ENCODE results near the gene DENND4C.
"Not testable (repeated sequence)": the region's sequence is repeated elsewhere in the genome, so short reads cannot be mapped to it uniquely, and the experiment has no call there.

The DENND4C gene

GRCh38 chr9:19381656-19382055, 151.2 kb downstream of the DENND4C start:
- TF ChIP-seq CTCF (IDR thresholded peaks at IDR 0.05), result no peak
- no peak for TF ChIP-seq ZFX (IDR thresholded peaks at IDR 0.05; ENCODE audit: borderline replicate concordance)
- peak overlapping the region; percentile 96 for H3K27ac ChIP-seq

DNA sequence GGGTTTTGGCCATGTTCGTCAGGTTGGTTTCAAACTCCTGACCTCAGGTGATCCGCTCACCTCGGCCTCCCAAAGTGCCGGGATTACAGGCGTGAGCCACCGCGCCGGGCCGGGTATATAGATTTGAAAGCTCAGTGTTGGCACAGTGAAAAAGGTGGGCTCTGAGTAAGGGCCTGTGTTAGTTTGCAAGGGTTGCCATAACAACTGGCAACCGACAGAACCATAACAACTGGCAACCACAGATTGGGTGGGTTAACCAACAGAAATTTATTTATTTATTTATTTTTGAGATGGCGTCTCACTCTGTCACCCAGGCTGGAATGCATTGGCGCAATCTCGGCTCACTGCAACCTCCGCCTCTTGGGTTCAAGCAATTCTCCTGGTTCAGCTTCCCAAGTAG, 154.7 kb downstream of the DENND4C start:
- not testable (repeated sequence) for H3K27ac ChIP-seq

DNA sequence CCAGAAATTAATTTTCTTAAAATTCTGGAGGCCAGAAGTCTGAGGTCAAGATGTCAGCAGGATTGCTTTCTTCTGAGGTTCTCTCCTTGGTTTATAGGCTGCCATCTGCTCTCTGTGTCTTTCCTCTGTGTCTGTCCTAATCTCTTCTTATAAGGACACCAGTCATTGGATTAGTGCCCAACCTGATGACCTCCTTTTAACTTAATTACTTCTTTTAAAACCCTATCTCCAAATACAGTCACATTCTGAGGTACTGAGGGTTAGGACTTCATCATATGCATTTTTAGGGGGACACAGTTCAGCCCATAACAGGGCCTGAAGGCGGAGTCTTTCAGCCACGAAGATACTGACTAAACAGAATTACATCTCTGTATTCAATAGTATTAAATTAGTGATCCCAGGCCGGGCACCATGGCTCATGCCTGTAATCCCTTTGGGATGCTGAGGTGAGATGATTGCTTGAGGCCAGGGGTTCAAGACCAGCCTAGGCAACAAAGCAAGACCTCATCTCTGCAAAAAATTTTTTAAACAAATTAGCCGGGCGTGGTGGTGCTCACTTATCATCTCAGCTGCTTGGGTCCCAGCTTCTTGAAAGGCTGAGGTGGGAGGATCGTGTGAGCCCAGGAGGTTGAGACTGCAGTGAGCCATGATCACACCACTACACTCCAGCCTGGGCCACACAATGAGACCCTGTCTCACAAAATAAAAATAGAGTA, 155.5 kb downstream of the DENND4C start:
- TF ChIP-seq ZFX (IDR thresholded peaks at IDR 0.05; ENCODE audit: borderline replicate concordance) (no peak), CTCF (IDR thresholded peaks at IDR 0.05) (no peak)
- no peak overlapping the region for H3K27ac ChIP-seq

DNA sequence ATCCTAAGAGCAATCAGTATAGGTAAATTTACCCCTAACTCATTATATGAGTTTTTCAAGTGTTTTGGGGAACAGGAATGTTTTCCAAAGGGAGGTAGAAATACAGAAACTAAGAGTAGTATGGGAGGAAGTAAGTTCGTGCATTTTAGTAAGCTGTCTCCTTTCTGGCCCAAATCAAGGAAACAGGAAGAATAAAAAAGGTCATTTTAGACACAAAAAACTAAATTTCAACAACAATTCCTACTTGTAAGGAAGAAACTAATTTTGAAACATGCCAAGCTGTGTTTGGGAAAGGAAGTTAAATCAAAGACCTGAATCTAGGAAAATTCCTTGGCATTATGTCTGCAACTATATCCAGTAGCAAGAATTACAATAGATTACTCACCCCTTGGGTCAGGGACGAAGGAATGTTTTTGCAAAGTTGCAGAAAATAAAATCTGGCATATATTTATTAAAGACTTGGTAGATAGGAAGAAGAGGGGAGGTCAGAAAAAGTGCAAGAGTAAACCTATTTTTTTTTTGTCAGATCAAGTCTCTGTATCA, 156.1 kb downstream of the DENND4C start:
- TF ChIP-seq ZFX (IDR thresholded peaks at IDR 0.05; ENCODE audit: borderline replicate concordance) (no peak), CTCF (IDR thresholded peaks at IDR 0.05) (no peak)
- no peak overlapping the region for H3K27ac ChIP-seq

GRCh38 chr9:19387317-19387716, 156.8 kb downstream of the DENND4C start:
- H3K27ac ChIP-seq, result no peak overlapping the region

GRCh38 chr9:19389539-19389938, 159.0 kb downstream of the DENND4C start:
- H3K27ac ChIP-seq, result peak overlapping the region; percentile 39; the same call in 1 of the 2 replicates

More at GRCh38 chr9:19387317-19387716, 156.8 kb downstream of the DENND4C start:
- TF ChIP-seq ZFX (IDR thresholded peaks at IDR 0.05; ENCODE audit: borderline replicate concordance), result no peak
- no peak for TF ChIP-seq CTCF (IDR thresholded peaks at IDR 0.05)

DNA sequence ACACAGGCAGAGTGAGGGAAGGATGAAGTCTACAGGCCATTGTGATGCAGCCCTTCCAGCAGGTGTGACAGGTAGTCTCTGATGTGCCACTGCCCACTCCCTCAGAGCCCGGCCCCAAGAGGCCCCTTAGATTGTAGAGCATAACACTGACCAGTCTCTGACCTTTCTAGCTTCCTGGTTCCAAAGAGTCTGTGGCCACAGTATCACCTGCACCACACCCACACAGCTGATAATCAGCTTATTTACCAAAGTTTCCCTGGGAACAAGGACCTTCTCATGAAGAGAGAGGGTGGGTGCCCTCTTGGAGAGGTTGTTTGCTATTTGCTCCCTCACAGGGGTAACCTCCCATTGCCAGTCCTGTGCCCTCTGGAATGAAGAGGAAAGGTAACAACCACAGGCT, 167.4 kb downstream of the DENND4C start:
- TF ChIP-seq ZFX (IDR thresholded peaks at IDR 0.05; ENCODE audit: borderline replicate concordance) (no peak), CTCF (IDR thresholded peaks at IDR 0.05) (no peak)
- H3K27ac ChIP-seq, result no peak overlapping the region

- peak overlapping the region; percentile 93; the same call in 1 of the 2 replicates for H3K27ac ChIP-seq
Observed at GRCh38 chr9:19403231-19403630, 172.7 kb downstream of the DENND4C start.

Data from 22Rv1 (cell line).